ENCODE measurements around the gene SCN10A.

GRCh38 chr3:38823722-38824121 is 7.7 kb upstream of the SCN10A start:
- TF ChIP-seq CTCF (IDR thresholded peaks at IDR 0.05), result no peak
- no peak for TF ChIP-seq POLR2A (IDR thresholded peaks at IDR 0.05)

Measured in Peyer's patch (tissue), 4 donors.